HPDE6-E6E7 (cell line): ENCODE results near the gene ZNF225.
"Not testable (repeated sequence)": the region's sequence is repeated elsewhere in the genome, so short reads cannot be mapped to it uniquely, and the experiment has no call there.

Source experiments
- DNase-seq: peaks from one replicate; pipeline ENCODE4 v3.0.0; 2011; ENCODE audit warnings: missing footprints; ENCODE audit errors: extremely low spot score

The ZNF225 gene

GRCh38 chr19:44163789-44164188, 50.6 kb downstream of the ZNF225 start:
- no peak for DNase-seq

- no peak for DNase-seq
Measured at GRCh38 chr19:44164327-44164672, 51.1 kb downstream of the ZNF225 start.

GRCh38 chr19:44164673-44165512, 51.7 kb downstream of the ZNF225 start, which contains the start of gene ZNF226:
TSS of gene ZNF226 (plus strand) at chr19:44165100. CDS start at chr19:44170081, 4,981 bp downstream.
- peak; percentile 96 for DNase-seq

DNA sequence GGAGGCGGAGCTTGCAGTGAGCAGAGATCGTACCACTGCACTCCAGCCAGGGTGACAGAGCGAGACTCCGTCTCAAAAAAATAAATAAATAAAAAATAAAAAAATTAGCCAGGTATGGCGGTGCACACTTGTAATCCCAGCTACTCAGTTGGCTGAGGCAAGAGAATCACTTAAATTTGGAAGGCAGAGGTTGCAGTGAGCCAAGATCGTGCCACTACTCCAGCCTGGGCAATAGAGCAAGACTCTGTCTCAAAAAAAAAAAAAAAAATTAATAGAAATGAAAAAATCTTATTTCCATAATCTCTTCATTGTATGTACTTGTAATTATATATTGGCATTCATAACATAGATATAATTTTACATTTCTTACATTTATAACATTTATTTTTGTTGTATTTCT, 57.5 kb downstream of the ZNF225 start:
- not testable (repeated sequence) for DNase-seq

GRCh38 chr19:44176590-44176989, 63.4 kb downstream of the ZNF225 start:
- no peak for DNase-seq

DNA sequence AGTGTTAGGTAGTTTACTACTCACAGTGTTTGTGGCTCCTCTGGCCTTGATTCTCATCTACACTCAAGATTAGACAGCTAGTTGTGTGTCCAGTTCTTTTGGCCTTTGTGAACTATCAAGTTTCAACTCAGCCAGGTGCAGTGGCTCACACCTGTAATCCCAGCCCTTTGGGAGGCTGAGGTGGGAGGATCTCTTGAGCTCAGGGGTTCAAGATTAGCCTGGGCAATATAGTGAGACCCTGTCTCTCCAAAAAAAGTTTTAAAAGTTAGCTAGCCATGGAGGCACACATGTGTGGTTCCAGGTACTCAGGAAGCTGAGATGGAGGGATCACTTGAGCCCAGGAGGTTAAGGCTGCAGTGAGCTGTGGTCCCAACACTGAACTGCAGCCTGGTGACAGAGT, 67.8 kb downstream of the ZNF225 start:
- no peak for DNase-seq

DNA sequence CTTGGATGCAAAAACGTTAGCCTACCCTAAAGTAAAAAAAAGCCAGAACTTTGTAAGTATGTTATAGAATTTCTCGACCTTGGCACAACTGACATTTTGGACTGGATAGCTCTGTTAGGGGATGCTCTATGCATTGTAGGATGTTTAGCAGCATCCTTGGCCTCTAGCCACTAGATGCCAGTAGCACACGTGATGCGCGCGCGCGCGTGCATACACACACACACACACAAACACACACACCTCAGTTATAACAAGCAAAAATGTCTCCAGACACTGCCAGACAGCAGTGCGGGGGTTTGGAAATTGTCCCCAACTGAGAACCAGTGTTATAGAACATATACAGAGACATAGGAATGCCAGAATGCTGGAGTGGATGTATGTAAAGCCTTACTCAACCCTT, 68.9 kb downstream of the ZNF225 start:
- no peak for DNase-seq
